Epithelial cell of esophagus (primary cell): ENCODE data around the gene RBFOX1.

Experiments
- DNase-seq: peaks from one replicate; pipeline ENCODE4 v3.0.0; 2010; ENCODE audit warnings: low read depth
- H3K4me3 ChIP-seq: 2 replicates; pipeline ENCODE4 v1.5.1; 2011; ENCODE audit warnings: mild to moderate bottlenecking, low read length, control low read depth
- TF ChIP-seq, protein P1 (sequence below): IDR thresholded peaks from 2 replicates; pipeline ENCODE4 v1.5.1; 2011; ENCODE audit warnings: low read depth, mild to moderate bottlenecking, low read length, control low read depth, inconsistent platforms; ENCODE audit not compliant: insufficient read depth; ENCODE audit errors: missing control alignments

Gene RBFOX1

DNA sequence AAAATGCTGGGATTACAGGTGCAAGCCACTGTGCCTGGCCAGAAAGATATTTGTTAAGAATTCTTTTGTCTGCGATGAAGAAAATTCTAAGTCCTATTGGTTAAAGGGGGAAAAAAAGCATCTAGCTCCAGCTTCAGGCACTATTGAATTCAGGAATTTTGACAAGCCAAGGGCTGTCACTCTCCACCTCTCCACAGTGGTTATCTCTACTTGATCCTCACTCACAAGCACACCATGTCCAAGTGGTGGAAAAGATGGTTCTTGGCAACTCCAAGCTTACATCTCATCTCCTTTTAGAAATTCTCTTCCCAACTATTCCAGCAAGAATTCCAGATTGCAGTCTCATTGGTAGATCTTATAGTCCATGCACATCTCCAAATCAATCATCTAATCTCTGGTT is 7.1 kb downstream of the RBFOX1 start:
- TF ChIP-seq, protein P1, sequence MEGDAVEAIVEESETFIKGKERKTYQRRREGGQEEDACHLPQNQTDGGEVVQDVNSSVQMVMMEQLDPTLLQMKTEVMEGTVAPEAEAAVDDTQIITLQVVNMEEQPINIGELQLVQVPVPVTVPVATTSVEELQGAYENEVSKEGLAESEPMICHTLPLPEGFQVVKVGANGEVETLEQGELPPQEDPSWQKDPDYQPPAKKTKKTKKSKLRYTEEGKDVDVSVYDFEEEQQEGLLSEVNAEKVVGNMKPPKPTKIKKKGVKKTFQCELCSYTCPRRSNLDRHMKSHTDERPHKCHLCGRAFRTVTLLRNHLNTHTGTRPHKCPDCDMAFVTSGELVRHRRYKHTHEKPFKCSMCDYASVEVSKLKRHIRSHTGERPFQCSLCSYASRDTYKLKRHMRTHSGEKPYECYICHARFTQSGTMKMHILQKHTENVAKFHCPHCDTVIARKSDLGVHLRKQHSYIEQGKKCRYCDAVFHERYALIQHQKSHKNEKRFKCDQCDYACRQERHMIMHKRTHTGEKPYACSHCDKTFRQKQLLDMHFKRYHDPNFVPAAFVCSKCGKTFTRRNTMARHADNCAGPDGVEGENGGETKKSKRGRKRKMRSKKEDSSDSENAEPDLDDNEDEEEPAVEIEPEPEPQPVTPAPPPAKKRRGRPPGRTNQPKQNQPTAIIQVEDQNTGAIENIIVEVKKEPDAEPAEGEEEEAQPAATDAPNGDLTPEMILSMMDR = no peak
- no peak overlapping the region for H3K4me3 ChIP-seq
- DNase-seq = no peak

DNA sequence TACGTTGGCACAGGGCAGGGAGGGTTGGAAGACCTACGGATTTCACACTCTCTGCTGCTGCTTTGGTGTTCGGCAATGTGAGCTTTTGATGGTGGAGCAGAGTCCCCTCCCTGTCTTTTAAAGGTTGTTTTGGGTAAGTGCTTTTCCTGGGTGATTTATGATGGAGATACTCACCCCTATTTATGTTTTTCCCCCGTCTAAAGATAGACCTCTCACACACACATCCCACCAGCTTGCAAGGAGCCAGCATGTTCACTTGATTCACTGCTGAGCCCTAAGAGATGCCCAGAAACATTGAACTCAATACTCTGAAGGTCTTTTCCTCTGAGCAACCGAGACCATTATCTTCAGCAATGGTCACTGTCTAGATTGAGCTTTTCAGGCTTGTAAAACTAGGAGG is 8.3 kb downstream of the RBFOX1 start:
- TF ChIP-seq, protein P1 = no peak
- no peak for DNase-seq
- no peak overlapping the region for H3K4me3 ChIP-seq

DNA sequence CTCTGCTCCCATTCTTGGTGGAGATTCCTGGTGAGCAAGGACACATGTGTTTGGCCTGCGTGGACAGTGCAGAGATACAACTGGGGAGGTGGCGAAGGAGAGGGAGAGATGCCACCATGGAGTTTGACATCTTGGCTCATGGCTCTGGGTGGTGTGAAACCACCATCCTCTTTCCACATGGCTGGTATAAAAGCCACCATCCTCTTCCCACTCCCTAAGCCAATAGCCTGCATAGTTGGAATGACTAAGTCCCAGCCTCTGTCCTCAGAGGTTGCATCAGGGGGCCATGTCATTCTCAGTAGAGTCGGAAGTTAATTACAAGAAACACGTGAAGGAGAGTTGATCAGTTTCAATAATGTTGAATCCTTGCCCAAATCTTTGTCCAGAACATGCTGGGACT is 10.0 kb downstream of the RBFOX1 start:
- DNase-seq = no peak
- TF ChIP-seq, protein P1 = no peak
- no peak overlapping the region for H3K4me3 ChIP-seq

DNA sequence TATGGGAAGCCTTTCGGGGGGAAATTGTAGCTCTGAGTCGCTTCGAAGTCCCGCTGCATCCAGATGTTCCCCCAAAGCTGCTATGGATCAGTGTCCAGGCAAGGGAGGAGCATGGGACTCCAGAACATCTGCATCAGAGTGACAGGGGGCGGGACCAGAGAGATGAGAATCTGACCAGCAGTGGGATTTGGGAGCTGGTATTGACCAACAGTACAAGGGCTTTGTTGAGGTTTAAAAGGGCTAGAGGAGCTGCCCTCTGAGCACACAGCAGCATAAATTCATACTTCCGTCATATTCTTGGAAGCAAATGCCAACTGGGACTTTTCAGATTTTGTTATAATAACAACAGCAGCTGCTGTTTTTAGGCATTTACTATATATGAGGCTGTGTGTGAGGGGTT is 10.6 kb downstream of the RBFOX1 start:
- no peak for DNase-seq
- TF ChIP-seq, protein P1 = no peak
- no peak overlapping the region for H3K4me3 ChIP-seq

DNA sequence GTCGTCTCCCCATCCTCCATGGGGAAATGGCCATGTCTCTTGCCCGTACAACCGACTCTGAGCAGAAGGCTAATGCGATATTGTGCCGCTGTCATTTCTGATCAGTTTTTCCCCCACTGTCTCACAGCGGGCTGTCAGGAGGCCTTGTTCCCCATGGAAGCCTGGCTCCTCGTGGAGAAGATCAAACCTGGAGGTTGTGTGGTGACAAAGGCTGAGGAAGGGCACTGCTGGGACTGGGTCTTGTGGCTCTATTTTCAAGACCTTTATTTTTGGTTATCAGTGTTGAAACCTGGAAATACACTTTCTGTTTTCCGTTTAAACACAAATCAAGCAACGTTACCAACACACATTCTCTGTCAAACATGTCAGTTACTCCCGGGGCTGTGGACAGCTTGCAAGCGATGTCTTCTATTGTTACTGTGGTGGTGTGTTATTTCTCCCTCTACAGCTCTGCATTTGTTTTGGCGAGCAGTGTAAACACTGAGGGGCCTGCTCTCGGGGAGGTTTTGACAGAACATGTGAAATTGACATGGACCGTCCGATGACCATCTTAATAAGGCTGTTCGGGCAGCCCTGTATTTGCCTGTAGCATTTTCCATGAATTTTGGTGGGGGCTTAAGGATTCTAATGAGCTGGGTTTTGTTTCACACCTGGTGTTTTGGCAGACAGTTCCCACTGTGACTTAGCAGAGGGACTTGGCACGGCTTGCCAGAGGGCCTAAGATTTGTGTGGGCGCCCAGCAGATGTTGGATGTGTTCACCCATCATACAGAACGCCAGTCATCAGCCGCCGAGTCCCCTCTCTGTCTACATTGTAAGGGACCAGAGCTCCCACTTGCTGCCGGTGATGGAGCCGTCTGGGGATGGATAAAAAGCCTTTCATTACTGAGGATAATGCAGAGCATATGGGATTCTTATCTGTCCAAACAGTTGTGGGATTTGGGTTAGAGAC is 12.5 kb downstream of the RBFOX1 start:
- no peak overlapping the region for H3K4me3 ChIP-seq
- DNase-seq = no peak
- TF ChIP-seq, protein P1 = no peak

DNA sequence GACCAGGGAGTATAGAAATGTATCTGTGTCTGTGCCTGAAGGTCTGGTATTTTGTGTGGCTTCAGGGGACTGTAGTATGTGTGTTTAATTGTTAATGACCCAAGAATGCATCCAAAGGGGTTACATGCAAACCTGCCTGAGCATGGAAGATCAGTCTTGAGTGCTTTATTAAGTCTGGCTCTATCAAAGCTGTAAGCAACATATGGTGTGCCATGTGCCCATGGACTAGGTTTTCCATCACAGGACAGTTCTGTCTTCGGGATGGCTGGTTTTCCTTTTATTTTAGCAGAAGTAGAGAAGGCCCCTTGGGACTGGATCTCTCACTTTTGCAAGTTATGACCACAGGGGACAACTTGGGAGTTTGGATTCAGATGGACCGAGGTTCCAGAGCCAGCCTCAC is 18.2 kb downstream of the RBFOX1 start:
- TF ChIP-seq, protein P1 = no peak
- no peak for DNase-seq
- no peak overlapping the region for H3K4me3 ChIP-seq
